HEK293 (cell line): ENCODE measurements around the gene TLDC2.

ENCODE experiments used
- GLI2 ChIP-seq: fragments of 450-650 bp; formaldehyde crosslinking; IDR thresholded peaks from 2 replicates; pipeline ENCODE4; 2017; ENCODE audit warnings: missing biosample characterization, missing genetic modification characterization, low read depth, borderline replicate concordance
- HOXD13 ChIP-seq: sonication (generic); formaldehyde crosslinking; IDR thresholded peaks from 2 replicates; pipeline ENCODE4 v1.8.0; 2022; ENCODE audit warnings: missing genetic modification reagents, borderline replicate concordance
- KLF8 ChIP-seq: fragments of 450-650 bp; formaldehyde crosslinking; IDR thresholded peaks from 2 replicates; pipeline ENCODE4 v1.5.1; 2016; ENCODE audit warnings: missing biosample characterization, missing genetic modification characterization
- RBAK ChIP-seq: fragments of 450-650 bp; formaldehyde crosslinking; IDR thresholded peaks from 2 replicates; pipeline ENCODE4 v1.5.1; 2016; ENCODE audit warnings: missing biosample characterization, missing genetic modification characterization
- SALL2 ChIP-seq: fragments of 450-650 bp; formaldehyde crosslinking; IDR thresholded peaks from 2 replicates; pipeline ENCODE4 v1.5.0; 2017; ENCODE audit warnings: missing biosample characterization, mild to moderate bottlenecking, missing genetic modification characterization, borderline replicate concordance
- SCRT1 ChIP-seq: fragments of 450-650 bp; formaldehyde crosslinking; IDR thresholded peaks from 2 replicates; pipeline ENCODE4 v1.5.1; 2016; ENCODE audit warnings: missing biosample characterization, missing genetic modification characterization, borderline replicate concordance
- SCRT2 ChIP-seq: fragments of 450-650 bp; formaldehyde crosslinking; IDR thresholded peaks from 2 replicates; pipeline ENCODE4 v1.5.1; 2016; ENCODE audit warnings: missing biosample characterization, missing genetic modification characterization
- SETDB1 ChIP-seq: IDR thresholded peaks from one replicate; pipeline ENCODE4 v1.6.1; 2017; ENCODE audit warnings: mild to moderate bottlenecking, low read length, moderate library complexity, mixed read lengths; ENCODE audit not compliant: insufficient read length
- SP2 ChIP-seq: fragments of 450-650 bp; formaldehyde crosslinking; IDR thresholded peaks from 2 replicates; pipeline ENCODE4 v1.5.1; 2016; ENCODE audit warnings: missing biosample characterization, missing genetic modification characterization
- ZNF121 ChIP-seq: fragments of 450-650 bp; formaldehyde crosslinking; IDR thresholded peaks from 2 replicates; pipeline ENCODE4 v1.5.1; 2016; ENCODE audit warnings: missing biosample characterization, missing genetic modification characterization
- ZNF140 ChIP-seq: fragments of 450-650 bp; formaldehyde crosslinking; IDR thresholded peaks from 2 replicates; pipeline ENCODE4 v1.5.1; 2016; ENCODE audit warnings: missing biosample characterization, missing genetic modification characterization
- ZNF174 ChIP-seq: fragments of 450-650 bp; formaldehyde crosslinking; IDR thresholded peaks from 2 replicates; pipeline ENCODE4 v1.5.0; 2017; ENCODE audit warnings: missing biosample characterization, mild to moderate bottlenecking, missing genetic modification characterization
- ZNF2 ChIP-seq: fragments of 450-650 bp; formaldehyde crosslinking; IDR thresholded peaks from 2 replicates; pipeline ENCODE4 v1.5.1; 2016; ENCODE audit warnings: missing biosample characterization, missing genetic modification characterization
- ZNF202 ChIP-seq: fragments of 450-650 bp; formaldehyde crosslinking; IDR thresholded peaks from 2 replicates; pipeline ENCODE4 v1.5.1; 2016; ENCODE audit warnings: missing biosample characterization, missing genetic modification characterization, borderline replicate concordance
- ZNF221 ChIP-seq: fragments of 450-650 bp; formaldehyde crosslinking; IDR thresholded peaks from 2 replicates; pipeline ENCODE4 v1.5.1; 2017; ENCODE audit warnings: missing biosample characterization, missing genetic modification characterization, borderline replicate concordance
- ZNF266 ChIP-seq: fragments of 450-650 bp; formaldehyde crosslinking; IDR thresholded peaks from 2 replicates; pipeline ENCODE4 v1.5.1; 2016; ENCODE audit warnings: missing biosample characterization, missing genetic modification characterization, low read depth
- ZNF488 ChIP-seq: fragments of 450-650 bp; formaldehyde crosslinking; IDR thresholded peaks from 2 replicates; pipeline ENCODE4 v1.5.1; 2016; ENCODE audit warnings: missing biosample characterization, missing genetic modification characterization
- ZNF654 ChIP-seq: fragments of 450-650 bp; formaldehyde crosslinking; IDR thresholded peaks from 2 replicates; pipeline ENCODE4 v1.5.1; 2016; ENCODE audit warnings: low read depth, missing biosample characterization, missing genetic modification characterization
- ZNF658 ChIP-seq: fragments of 450-650 bp; formaldehyde crosslinking; IDR thresholded peaks from 2 replicates; pipeline ENCODE4; 2016; ENCODE audit warnings: missing biosample characterization, missing genetic modification characterization
- ZNF677 ChIP-seq: fragments of 450-650 bp; IDR thresholded peaks from 2 replicates; pipeline ENCODE4 v1.5.0; 2018; ENCODE audit warnings: missing biosample characterization, mild to moderate bottlenecking, missing genetic modification characterization, moderate library complexity
- ZNF692 ChIP-seq: fragments of 450-650 bp; formaldehyde crosslinking; IDR thresholded peaks from 2 replicates; pipeline ENCODE4 v1.5.1; 2016; ENCODE audit warnings: missing biosample characterization, missing genetic modification characterization
- ZNF747 ChIP-seq: fragments of 450-650 bp; formaldehyde crosslinking; IDR thresholded peaks from 2 replicates; pipeline ENCODE4 v1.5.1; 2016; ENCODE audit warnings: missing biosample characterization, missing genetic modification characterization
- ZXDB ChIP-seq: fragments of 450-650 bp; formaldehyde crosslinking; IDR thresholded peaks from 2 replicates; pipeline ENCODE4 v1.5.1; 2016; ENCODE audit warnings: missing biosample characterization, missing genetic modification characterization
- TF ChIP-seq, protein P1 (sequence below): IDR thresholded peaks from 2 replicates; pipeline ENCODE4 v1.6.1; 2011; ENCODE audit warnings: mild to moderate bottlenecking, low read depth, low read length, borderline replicate concordance
- TF ChIP-seq, protein P2 (sequence below): fragments of 450-650 bp; formaldehyde crosslinking; IDR thresholded peaks from 2 replicates; pipeline ENCODE4 v1.5.1; 2016; ENCODE audit warnings: missing biosample characterization, missing genetic modification characterization
- TF ChIP-seq, protein P3 (sequence below): fragments of 450-650 bp; formaldehyde crosslinking; IDR thresholded peaks from 2 replicates; pipeline ENCODE4 v1.5.1; 2016; ENCODE audit warnings: missing biosample characterization, missing genetic modification characterization
- TF ChIP-seq, protein P4 (sequence below): fragments of 450-650 bp; formaldehyde crosslinking; IDR thresholded peaks from 2 replicates; pipeline ENCODE4 v1.5.1; 2017; ENCODE audit warnings: missing biosample characterization, missing genetic modification characterization
- TF ChIP-seq, protein P5 (sequence below): fragments of 450-650 bp; formaldehyde crosslinking; IDR thresholded peaks from 2 replicates; pipeline ENCODE4 v1.5.1; 2017; ENCODE audit warnings: missing biosample characterization, missing genetic modification characterization

TLDC2 gene

DNA sequence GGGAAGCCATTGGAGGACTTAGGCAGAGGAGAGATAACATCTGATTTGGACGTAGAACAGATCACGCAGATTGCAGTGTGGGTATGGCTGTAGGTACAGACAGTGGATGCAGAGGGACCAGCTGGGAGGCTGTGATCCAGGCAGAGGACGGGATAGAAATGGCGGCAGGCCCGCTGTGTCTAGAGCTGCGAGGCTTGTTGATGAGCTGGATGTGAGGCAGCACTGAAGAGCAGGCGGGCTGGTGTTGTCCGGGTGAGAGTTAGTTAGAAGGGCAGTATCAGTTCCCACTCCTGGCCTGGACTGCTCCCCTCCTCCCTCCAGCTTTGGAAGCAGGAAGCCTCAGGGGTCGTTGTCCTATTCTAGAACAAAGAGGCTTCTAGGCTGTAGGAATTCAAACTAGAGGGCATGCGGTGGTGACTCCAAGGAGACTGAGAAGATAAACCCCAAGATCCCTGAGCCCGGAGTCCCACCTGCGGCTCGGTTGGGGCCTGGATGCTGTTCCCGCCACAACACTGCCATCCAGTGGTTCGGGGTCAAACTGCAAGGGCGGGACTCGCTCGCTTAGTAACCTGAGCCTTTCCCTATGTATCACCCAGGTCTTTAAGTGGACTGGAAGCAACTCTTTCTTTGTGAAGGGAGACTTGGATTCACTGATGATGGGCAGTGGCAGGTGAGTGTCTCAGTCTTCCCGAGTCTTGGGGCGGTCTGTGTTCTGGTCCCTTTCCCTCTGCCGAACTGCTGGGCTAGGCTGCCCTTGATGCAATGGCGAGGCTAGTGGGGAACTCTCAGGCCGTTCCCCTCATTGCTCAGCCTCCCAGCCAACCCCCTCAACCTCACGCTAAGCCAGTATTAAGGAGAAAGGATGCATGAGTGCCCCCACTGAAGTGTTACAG, 11.2 kb downstream of the TLDC2 start (continued):
- TF ChIP-seq ZNF747 = no peak
- TF ChIP-seq, protein P1, sequence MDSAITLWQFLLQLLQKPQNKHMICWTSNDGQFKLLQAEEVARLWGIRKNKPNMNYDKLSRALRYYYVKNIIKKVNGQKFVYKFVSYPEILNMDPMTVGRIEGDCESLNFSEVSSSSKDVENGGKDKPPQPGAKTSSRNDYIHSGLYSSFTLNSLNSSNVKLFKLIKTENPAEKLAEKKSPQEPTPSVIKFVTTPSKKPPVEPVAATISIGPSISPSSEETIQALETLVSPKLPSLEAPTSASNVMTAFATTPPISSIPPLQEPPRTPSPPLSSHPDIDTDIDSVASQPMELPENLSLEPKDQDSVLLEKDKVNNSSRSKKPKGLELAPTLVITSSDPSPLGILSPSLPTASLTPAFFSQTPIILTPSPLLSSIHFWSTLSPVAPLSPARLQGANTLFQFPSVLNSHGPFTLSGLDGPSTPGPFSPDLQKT = no peak
- no peak for TF ChIP-seq ZNF174 (tag by site-specific recombination)
- peak; percentile 43; the same call in 1 of the 2 replicates for TF ChIP-seq ZNF692 (tag by site-specific recombination)
- TF ChIP-seq, protein P2, sequence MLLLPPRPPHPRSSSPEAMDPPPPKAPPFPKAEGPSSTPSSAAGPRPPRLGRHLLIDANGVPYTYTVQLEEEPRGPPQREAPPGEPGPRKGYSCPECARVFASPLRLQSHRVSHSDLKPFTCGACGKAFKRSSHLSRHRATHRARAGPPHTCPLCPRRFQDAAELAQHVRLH (tag by site-specific recombination) = no peak
- TF ChIP-seq ZNF2 = peak; percentile 54; the same call in 1 of the 2 replicates
- no peak for TF ChIP-seq SP2 (tag by site-specific recombination)
- no peak for TF ChIP-seq ZNF140 (tag by site-specific recombination)
- TF ChIP-seq ZNF266 (tag by site-specific recombination) = no peak
- no peak for TF ChIP-seq ZNF221 (tag by site-specific recombination)
- peak; percentile 73 for TF ChIP-seq SCRT1
- TF ChIP-seq RBAK (tag by site-specific recombination) = no peak
- TF ChIP-seq ZXDB (tag by site-specific recombination) = peak; percentile 47; the same call in 1 of the 2 replicates
- no peak for TF ChIP-seq HOXD13 (CRISPR knock-in tag)
- peak; percentile 94 for TF ChIP-seq ZNF654 (tag by site-specific recombination)
- TF ChIP-seq KLF8 (tag by site-specific recombination) = no peak
- no peak for TF ChIP-seq ZNF488 (tag by site-specific recombination)
- TF ChIP-seq, protein P3, sequence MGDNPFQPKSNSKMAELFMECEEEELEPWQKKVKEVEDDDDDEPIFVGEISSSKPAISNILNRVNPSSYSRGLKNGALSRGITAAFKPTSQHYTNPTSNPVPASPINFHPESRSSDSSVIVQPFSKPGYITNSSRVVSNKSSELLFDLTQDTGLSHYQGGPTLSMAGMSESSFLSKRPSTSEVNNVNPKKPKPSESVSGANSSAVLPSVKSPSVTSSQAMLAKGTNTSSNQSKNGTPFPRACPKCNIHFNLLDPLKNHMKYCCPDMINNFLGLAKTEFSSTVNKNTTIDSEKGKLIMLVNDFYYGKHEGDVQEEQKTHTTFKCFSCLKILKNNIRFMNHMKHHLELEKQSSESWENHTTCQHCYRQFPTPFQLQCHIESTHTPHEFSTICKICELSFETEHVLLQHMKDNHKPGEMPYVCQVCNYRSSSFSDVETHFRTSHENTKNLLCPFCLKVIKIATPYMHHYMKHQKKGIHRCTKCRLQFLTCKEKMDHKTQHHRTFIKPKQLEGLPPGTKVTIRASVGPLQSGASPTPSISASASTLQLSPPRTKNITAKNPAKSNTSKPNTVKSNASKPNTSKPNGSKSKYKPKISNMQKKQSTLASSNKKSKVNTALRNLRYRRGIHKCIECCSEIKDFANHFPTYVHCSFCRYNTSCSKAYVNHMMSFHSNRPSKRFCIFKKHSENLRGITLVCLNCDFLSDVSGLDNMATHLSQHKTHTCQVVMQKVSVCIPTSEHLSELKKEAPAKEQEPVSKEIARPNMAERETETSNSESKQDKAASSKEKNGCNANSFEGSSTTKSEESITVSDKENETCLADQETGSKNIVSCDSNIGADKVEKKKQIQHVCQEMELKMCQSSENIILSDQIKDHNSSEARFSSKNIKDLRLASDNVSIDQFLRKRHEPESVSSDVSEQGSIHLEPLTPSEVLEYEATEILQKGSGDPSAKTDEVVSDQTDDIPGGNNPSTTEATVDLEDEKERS (tag by site-specific recombination) = no peak
- TF ChIP-seq SCRT2 (tag by site-specific recombination) = peak; percentile 91
- TF ChIP-seq, protein P4, sequence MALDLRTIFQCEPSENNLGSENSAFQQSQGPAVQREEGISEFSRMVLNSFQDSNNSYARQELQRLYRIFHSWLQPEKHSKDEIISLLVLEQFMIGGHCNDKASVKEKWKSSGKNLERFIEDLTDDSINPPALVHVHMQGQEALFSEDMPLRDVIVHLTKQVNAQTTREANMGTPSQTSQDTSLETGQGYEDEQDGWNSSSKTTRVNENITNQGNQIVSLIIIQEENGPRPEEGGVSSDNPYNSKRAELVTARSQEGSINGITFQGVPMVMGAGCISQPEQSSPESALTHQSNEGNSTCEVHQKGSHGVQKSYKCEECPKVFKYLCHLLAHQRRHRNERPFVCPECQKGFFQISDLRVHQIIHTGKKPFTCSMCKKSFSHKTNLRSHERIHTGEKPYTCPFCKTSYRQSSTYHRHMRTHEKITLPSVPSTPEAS (tag by site-specific recombination) = no peak
- TF ChIP-seq, protein P5, sequence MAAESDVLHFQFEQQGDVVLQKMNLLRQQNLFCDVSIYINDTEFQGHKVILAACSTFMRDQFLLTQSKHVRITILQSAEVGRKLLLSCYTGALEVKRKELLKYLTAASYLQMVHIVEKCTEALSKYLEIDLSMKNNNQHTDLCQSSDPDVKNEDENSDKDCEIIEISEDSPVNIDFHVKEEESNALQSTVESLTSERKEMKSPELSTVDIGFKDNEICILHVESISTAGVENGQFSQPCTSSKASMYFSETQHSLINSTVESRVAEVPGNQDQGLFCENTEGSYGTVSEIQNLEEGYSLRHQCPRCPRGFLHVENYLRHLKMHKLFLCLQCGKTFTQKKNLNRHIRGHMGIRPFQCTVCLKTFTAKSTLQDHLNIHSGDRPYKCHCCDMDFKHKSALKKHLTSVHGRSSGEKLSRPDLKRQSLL (tag by site-specific recombination) = 0 out of 2 replicates have a peak, but pooled peaks have one; percentile 40
- no peak for TF ChIP-seq ZNF677 (tag by site-specific recombination)
- no peak for TF ChIP-seq GLI2 (tag by site-specific recombination)
- TF ChIP-seq ZNF121 (tag by site-specific recombination) = no peak
- TF ChIP-seq SETDB1 = no peak
- no peak for TF ChIP-seq SALL2
- no peak for TF ChIP-seq ZNF658 (tag by site-specific recombination)
- no peak for TF ChIP-seq ZNF202 (tag by site-specific recombination)
